Neural cell (in vitro differentiated cells): ENCODE results near the gene INO80E. TPM values are rescaled to one million over a fixed set of nuclear protein-coding genes. Genes with fewer than 3 reads are reported as not detected.

Experiments
- H2AFZ ChIP-seq: fragments of 200-600, 300-800 bp; sonication (generic), shearing (Covaris generic); 2 replicates; pipeline ENCODE4 v1.6.0; 2014; ENCODE audit warnings: low read depth, mild to moderate bottlenecking, antibody characterized with exemption, low read length, moderate library complexity
- H3F3A ChIP-seq: fragments of 200-600 bp; shearing (Covaris generic); 2 replicates; pipeline ENCODE4 v1.6.1; 2016; ENCODE audit warnings: mild to moderate bottlenecking, moderate library complexity, mixed read lengths, antibody characterized with exemption, low read length; ENCODE audit not compliant: insufficient read depth, poor library complexity, severe bottlenecking
- H3K27ac ChIP-seq: fragments of 200-600, 300-800 bp; sonication (generic), shearing (Covaris generic); 2 replicates; pipeline ENCODE4 v1.5.1; 2014; ENCODE audit warnings: mild to moderate bottlenecking, low read length, moderate library complexity
- H3K27me3 ChIP-seq: fragments of 300-800, 200-600 bp; sonication (generic), shearing (Covaris generic); 2 replicates; pipeline ENCODE4 v1.6.0; 2014; ENCODE audit warnings: mild to moderate bottlenecking, low read depth, low read length, moderate library complexity; ENCODE audit not compliant: insufficient read depth
- H3K36me3 ChIP-seq: fragments of 300-800, 200-600 bp; sonication (generic), shearing (Covaris generic); 2 replicates; pipeline ENCODE4 v1.5.1; 2014; ENCODE audit warnings: mild to moderate bottlenecking, antibody characterized with exemption, low read length, moderate library complexity; ENCODE audit not compliant: insufficient read depth
- H3K4me2 ChIP-seq: fragments of 300-800, 200-600 bp; sonication (generic), shearing (Covaris generic); 2 replicates; pipeline ENCODE4 v1.6.0; 2014; ENCODE audit warnings: mild to moderate bottlenecking, low read length
- H3K4me3 ChIP-seq: fragments of 300-800, 200-600 bp; sonication (generic), shearing (Covaris generic); 2 replicates; pipeline ENCODE4 v1.5.1; 2014; ENCODE audit warnings: mild to moderate bottlenecking, low read length, moderate library complexity
- H3K79me2 ChIP-seq: fragments of 200-600 bp; shearing (Covaris generic); replicated peaks from 2 replicates; pipeline ENCODE4 v1.6.0; 2014; ENCODE audit warnings: mild to moderate bottlenecking, low read length, moderate library complexity; ENCODE audit not compliant: insufficient read depth
- H3K9ac ChIP-seq: fragments of 300-800, 200-600 bp; sonication (generic), shearing (Covaris generic); 2 replicates; pipeline ENCODE4 v1.6.1; 2016; ENCODE audit warnings: mild to moderate bottlenecking, low read length, mixed read lengths
- H3K9me2 ChIP-seq: fragments of 200-600 bp; shearing (Covaris generic); 2 replicates; pipeline ENCODE4 v1.6.1; 2016; ENCODE audit warnings: mild to moderate bottlenecking, low read length, mixed read lengths; ENCODE audit not compliant: insufficient read depth
- H3K9me3 ChIP-seq: fragments of 200-600, 300-800 bp; sonication (generic), shearing (Covaris generic); 2 replicates; pipeline ENCODE4 v1.6.1; 2016; ENCODE audit warnings: mild to moderate bottlenecking, mixed run types, low read length, moderate library complexity, mixed read lengths
- H4K20me1 ChIP-seq: fragments of 200-600 bp; shearing (Covaris generic); 2 replicates; pipeline ENCODE4 v1.6.1; 2016; ENCODE audit warnings: mild to moderate bottlenecking, mixed run types; ENCODE audit not compliant: insufficient read depth
- EP300 ChIP-seq: fragments of 450-650 bp; conservative IDR thresholded peaks from 2 replicates; pipeline ENCODE4 v1.6.1; 2014; ENCODE audit warnings: antibody characterized with exemption, mild to moderate bottlenecking, moderate library complexity; ENCODE audit not compliant: poor library complexity, severe bottlenecking
- EZH2 ChIP-seq: fragments of 200-600, 300-800 bp; shearing (Covaris generic), sonication (generic); IDR thresholded peaks from 2 replicates; pipeline ENCODE4 v1.6.1; 2014; ENCODE audit warnings: antibody characterized with exemption, low read length, borderline replicate concordance, mild to moderate bottlenecking; ENCODE audit not compliant: insufficient read depth, poor library complexity, severe bottlenecking
- MXI1 ChIP-seq: fragments of 450-650 bp; conservative IDR thresholded peaks from 2 replicates; pipeline ENCODE4 v1.6.1; 2014; ENCODE audit warnings: antibody characterized with exemption, mild to moderate bottlenecking; ENCODE audit not compliant: poor library complexity, severe bottlenecking
- POLR2AphosphoS5 ChIP-seq: IDR thresholded peaks from 2 replicates; pipeline ENCODE4 v1.6.1; 2012
- RAD21 ChIP-seq: fragments of 450-650 bp; conservative IDR thresholded peaks from 2 replicates; pipeline ENCODE4 v1.6.1; 2014; ENCODE audit warnings: antibody characterized with exemption, mild to moderate bottlenecking, moderate library complexity
- SMC3 ChIP-seq: fragments of 450-650 bp; conservative IDR thresholded peaks from 2 replicates; pipeline ENCODE4 v1.6.1; 2014; ENCODE audit warnings: antibody characterized with exemption, mild to moderate bottlenecking, moderate library complexity; ENCODE audit not compliant: poor library complexity
- TAF1 ChIP-seq: IDR thresholded peaks from 2 replicates; pipeline ENCODE4 v1.6.1; 2012; ENCODE audit warnings: low read depth
- polyA plus RNA-seq: library from polyadenylated mRNA; depleted of rRNA; stranded (reverse); fragments of >200 nt; gene quantifications from 2 replicates; pipeline ENCODE4 v1.2.3, GENCODE V29; 2014
- TF ChIP-seq, protein P1 (sequence below): IDR thresholded peaks from 2 replicates; pipeline ENCODE4 v1.6.1; 2012; ENCODE audit warnings: borderline replicate concordance
- TF ChIP-seq, protein P2 (sequence below): fragments of 450-650 bp; IDR thresholded peaks from 2 replicates; pipeline ENCODE4 v1.5.1; 2014; ENCODE audit warnings: antibody characterized with exemption, mild to moderate bottlenecking, moderate library complexity; ENCODE audit not compliant: poor library complexity, severe bottlenecking

The INO80E gene
- polyA plus RNA-seq, 1 donor from 2014 or later: 130 TPM

- peak overlapping the region; percentile 97 for H3K27ac ChIP-seq
- H4K20me1 ChIP-seq: no peaks in the 10 kb centered on the region
- peaks cover 7% of the 10 kb centered on the region for H3K79me2 ChIP-seq
- H3K27me3 ChIP-seq: no peaks in the 10 kb centered on the region
- H3K9me2 ChIP-seq: no peaks in the 10 kb centered on the region
- H3K9ac ChIP-seq: peak overlapping the region; percentile 96
- H3F3A ChIP-seq: no peaks in the 10 kb centered on the region
- TF ChIP-seq EP300: no peak
- TF ChIP-seq EZH2: no peak
- no peak for TF ChIP-seq TAF1
- TF ChIP-seq, protein P1, sequence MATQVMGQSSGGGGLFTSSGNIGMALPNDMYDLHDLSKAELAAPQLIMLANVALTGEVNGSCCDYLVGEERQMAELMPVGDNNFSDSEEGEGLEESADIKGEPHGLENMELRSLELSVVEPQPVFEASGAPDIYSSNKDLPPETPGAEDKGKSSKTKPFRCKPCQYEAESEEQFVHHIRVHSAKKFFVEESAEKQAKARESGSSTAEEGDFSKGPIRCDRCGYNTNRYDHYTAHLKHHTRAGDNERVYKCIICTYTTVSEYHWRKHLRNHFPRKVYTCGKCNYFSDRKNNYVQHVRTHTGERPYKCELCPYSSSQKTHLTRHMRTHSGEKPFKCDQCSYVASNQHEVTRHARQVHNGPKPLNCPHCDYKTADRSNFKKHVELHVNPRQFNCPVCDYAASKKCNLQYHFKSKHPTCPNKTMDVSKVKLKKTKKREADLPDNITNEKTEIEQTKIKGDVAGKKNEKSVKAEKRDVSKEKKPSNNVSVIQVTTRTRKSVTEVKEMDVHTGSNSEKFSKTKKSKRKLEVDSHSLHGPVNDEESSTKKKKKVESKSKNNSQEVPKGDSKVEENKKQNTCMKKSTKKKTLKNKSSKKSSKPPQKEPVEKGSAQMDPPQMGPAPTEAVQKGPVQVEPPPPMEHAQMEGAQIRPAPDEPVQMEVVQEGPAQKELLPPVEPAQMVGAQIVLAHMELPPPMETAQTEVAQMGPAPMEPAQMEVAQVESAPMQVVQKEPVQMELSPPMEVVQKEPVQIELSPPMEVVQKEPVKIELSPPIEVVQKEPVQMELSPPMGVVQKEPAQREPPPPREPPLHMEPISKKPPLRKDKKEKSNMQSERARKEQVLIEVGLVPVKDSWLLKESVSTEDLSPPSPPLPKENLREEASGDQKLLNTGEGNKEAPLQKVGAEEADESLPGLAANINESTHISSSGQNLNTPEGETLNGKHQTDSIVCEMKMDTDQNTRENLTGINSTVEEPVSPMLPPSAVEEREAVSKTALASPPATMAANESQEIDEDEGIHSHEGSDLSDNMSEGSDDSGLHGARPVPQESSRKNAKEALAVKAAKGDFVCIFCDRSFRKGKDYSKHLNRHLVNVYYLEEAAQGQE: no peak
- no peak for TF ChIP-seq MXI1
- TF ChIP-seq RAD21: no peak
- TF ChIP-seq, protein P2, sequence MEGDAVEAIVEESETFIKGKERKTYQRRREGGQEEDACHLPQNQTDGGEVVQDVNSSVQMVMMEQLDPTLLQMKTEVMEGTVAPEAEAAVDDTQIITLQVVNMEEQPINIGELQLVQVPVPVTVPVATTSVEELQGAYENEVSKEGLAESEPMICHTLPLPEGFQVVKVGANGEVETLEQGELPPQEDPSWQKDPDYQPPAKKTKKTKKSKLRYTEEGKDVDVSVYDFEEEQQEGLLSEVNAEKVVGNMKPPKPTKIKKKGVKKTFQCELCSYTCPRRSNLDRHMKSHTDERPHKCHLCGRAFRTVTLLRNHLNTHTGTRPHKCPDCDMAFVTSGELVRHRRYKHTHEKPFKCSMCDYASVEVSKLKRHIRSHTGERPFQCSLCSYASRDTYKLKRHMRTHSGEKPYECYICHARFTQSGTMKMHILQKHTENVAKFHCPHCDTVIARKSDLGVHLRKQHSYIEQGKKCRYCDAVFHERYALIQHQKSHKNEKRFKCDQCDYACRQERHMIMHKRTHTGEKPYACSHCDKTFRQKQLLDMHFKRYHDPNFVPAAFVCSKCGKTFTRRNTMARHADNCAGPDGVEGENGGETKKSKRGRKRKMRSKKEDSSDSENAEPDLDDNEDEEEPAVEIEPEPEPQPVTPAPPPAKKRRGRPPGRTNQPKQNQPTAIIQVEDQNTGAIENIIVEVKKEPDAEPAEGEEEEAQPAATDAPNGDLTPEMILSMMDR: no peak
- TF ChIP-seq SMC3: no peak
- no peak for TF ChIP-seq POLR2AphosphoS5
- no peaks in the 10 kb centered on the region for H3K9me3 ChIP-seq
- H3K4me2 ChIP-seq: peak overlapping the region; percentile 61
- no peaks in the 10 kb centered on the region for H3K36me3 ChIP-seq
- peak overlapping the region; percentile 96 for H2AFZ ChIP-seq
- H3K4me3 ChIP-seq: peak overlapping the region; percentile 94
These were observed 1.3 kb upstream of the INO80E start for GRCh38 chr16:29994600-29995323.

GRCh38 chr16:29995324-29995910, 624 bp upstream of the INO80E start, which contains the start of gene HIRIP3:
Gene HIRIP3 (minus strand): TSS chr16:29995617. CDS start chr16:29995605, 12 bp downstream.
- Histone ChIP-seq H2AFZ (peak within 1 kb of the TSS; percentile 96), H3K9me2 (no peaks in the 10 kb centered on the region), H3K9me3 (no peaks in the 10 kb centered on the region), H3K36me3 (no peaks in the 10 kb centered on the region), H3F3A (no peaks in the 10 kb centered on the region), H3K79me2 (peaks cover 7% of the 10 kb centered on the region), H4K20me1 (no peaks in the 10 kb centered on the region), H3K9ac (peak within 1 kb of the TSS; percentile 96), H3K4me3 (peak within 1 kb of the TSS; percentile 94), H3K27ac (peak within 1 kb of the TSS; percentile 97), H3K4me2 (peak within 1 kb of the TSS; percentile 80), H3K27me3 (no peaks in the 10 kb centered on the region)
- TF ChIP-seq TAF1: peak; percentile 73
- no peak for TF ChIP-seq RAD21
- peak; percentile 48 for TF ChIP-seq POLR2AphosphoS5
- peak; percentile 94 for TF ChIP-seq MXI1
- peak; percentile 30 for TF ChIP-seq SMC3
- TF ChIP-seq EZH2: no peak
- TF ChIP-seq, protein P2: no peak
- TF ChIP-seq, protein P1: peak; percentile 80
- no peak for TF ChIP-seq EP300
